Measurements from ENCODE around the gene ZSCAN10.

DNA sequence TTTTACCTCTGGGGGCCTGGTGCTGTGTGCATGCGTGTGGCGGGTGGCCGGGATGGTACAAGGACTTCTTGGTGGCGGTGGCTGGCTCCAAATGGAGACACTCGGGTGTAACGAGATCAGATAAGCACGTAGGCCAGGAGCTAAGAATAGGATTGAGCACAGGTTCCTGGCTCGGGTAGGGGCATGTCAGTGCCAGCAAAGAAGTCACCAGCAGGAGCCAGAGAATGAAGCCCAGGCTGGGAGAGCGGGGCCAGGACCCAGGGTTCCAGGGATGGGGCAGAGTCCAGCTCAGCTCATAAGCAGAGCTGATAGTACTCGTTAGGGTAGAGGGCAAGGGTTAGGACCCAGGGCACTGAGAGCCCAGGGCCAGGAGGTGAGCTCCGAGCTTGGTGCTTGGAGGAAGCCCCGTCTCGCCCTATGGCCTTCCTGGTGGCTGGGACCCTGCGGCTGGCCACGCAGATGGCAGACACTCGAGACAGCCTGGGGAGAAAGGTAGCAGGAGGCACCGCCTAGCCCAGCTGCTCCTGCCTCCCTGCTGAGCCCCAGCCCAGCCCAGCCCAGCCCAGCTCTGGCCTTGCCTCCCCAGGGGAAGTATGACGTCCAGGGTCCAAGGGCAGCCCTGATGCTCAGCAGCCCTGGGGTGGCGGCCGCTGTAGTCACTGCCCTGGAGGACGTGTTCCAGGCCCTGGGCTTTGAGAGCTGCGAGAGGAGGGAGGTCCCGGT lies 44.7 kb upstream of the ZSCAN10 start:
- TF ChIP-seq EZH2phosphoT487 (IDR thresholded peaks at IDR 0.05; ENCODE audit: borderline replicate concordance, low read length) (no peak), EZH2 (IDR thresholded peaks at IDR 0.05; ENCODE audit: low read length, unreplicated experiment) (no peak)
- TF ChIP-seq, protein P1, sequence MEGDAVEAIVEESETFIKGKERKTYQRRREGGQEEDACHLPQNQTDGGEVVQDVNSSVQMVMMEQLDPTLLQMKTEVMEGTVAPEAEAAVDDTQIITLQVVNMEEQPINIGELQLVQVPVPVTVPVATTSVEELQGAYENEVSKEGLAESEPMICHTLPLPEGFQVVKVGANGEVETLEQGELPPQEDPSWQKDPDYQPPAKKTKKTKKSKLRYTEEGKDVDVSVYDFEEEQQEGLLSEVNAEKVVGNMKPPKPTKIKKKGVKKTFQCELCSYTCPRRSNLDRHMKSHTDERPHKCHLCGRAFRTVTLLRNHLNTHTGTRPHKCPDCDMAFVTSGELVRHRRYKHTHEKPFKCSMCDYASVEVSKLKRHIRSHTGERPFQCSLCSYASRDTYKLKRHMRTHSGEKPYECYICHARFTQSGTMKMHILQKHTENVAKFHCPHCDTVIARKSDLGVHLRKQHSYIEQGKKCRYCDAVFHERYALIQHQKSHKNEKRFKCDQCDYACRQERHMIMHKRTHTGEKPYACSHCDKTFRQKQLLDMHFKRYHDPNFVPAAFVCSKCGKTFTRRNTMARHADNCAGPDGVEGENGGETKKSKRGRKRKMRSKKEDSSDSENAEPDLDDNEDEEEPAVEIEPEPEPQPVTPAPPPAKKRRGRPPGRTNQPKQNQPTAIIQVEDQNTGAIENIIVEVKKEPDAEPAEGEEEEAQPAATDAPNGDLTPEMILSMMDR (conservative IDR thresholded peaks at IDR 0.05; ENCODE audit: low read depth, low read length), result no peak

Data from PC-3 (cell line).